DMS79 treated with DMSO at 0.1 percent for 48 hours (cell line): ENCODE data around the gene FANCC.
A peak's percentile ranks its signal among the peaks of the same experiment; 100 is the strongest.

ENCODE experiments used
- DNase-seq: peaks from one replicate; lab custom pipeline; 2025; lab: John Stamatoyannopoulos, UW

The FANCC gene

DNA sequence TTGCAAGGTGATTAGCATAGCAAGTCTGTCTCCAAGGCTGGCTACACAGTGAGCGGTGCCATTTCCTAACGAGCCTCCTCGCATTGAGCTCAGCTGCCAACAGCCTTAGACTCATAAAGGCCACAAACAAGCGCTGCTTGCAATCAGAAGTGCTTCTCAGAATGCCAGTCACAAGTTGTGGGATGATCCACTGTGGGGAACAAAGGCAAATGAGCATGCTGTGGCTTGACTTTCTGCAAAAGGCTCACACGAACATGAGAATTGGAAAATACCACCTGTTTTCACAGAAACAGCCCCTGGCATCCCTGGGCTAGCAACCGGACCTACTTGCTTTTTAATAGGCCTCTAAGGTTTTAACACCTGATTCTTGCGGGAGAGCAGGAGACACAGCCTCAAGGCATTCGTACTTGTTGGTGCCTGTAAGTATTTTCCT is 215.5 kb downstream of the FANCC start:
- DNase-seq: peak; percentile 57

DNA sequence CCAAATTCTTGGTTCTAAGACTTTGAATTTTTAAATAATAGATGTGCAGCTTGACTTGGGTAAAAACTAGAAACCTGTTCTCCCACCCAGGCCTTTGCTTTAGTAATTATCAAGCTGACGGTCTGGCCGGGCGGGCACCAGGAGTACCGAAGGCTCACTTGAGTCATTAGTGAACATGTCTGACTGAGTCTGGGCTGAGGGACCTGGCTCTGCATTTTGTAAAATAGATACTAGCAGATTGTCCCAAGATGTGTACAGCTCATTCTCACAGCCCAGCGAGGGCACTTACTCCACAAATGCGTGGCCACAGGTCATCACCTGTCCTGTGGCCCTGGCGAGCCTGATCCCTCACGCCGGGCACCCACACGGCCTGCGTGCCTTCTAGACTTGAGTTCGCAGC is 216.2 kb downstream of the FANCC start:
- no peak for DNase-seq

DNA sequence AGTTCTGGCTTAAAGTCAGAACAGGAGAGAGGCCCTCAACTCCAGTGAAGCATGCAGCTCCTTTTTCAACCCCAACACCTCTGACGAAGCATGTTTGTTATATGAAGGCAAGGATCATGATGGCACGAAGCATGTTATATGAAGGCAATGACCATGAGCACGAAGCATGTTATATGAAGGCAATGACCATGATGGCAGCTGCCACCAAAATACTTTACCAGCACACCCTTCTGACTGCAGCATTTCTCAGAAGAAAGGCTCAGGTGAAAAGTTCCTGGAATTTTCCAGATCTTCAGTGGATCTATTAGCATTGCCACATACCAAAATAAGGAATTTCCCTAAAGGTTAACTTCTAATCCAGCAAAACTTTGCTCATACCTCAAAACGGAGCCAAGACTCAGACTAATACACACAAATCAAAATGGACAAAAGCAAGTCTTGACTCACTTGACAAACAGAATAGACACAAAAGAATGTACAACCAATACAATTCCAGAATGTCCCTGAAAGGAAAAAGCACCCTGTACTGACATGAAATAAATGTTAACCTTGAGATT is 217.4 kb downstream of the FANCC start:
- DNase-seq: no peak

DNA sequence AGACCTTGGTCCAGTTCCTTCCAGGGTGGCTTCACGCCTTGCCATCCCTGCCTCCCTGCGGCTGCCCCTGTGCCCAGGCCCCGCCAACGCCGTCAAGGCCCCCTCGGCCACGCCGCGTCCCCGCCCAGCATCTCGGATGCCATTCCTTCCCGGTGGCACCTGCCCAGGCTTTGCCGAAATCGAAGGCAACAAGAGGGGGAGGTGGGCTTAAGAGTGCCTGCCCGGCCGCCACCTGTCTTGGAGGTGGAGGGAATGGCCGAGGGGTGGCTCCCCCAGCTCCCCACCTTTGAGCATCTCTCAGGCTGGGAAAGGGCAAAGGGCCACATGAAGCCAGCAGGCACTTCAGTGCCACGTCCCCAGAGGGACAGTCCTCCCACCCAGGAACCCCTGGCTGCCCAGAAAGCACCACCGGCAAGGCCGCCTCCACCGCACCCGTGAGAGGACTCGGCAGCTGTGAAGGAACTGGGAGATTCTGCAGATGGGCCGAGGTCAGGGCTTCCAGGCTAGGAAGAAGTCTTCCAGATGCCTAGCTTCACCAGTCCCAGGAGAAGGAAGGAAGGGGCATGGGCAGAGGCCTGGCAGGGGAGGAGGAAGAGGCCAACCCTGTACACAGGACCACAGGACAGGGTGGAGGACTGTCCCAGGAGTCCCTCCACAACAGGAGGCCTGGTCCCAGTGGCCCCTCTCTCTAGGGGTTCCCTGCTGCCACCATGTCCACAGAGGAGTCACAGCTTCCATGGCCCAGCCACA is 218.0 kb downstream of the FANCC start:
- no peak for DNase-seq

DNA sequence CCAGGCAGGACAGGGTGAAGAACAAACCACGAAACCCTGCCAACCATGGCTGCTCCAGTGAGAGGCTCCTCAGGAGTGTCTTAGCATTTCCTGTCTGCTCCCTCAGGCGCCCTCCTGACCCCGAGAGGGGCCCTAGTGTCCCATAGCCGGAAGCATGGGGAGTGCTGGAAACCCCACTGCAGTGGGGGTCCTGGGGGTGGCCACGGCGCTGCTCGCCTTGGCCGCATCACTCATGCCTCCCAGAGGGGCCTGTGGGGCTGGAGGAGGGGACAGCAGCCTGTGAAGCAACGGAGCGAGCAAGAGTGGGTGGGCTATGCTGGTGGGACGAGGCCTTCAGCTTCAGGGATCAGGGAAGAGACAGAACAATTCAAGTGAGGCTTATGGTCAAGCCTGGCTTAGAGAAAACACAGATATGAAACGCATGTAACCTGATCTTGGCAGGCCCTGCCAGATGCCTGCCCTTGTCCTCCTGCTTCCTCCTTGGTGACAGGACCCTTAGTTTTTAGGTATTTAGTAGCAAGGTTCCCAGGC is 219.1 kb downstream of the FANCC start:
- no peak for DNase-seq

DNA sequence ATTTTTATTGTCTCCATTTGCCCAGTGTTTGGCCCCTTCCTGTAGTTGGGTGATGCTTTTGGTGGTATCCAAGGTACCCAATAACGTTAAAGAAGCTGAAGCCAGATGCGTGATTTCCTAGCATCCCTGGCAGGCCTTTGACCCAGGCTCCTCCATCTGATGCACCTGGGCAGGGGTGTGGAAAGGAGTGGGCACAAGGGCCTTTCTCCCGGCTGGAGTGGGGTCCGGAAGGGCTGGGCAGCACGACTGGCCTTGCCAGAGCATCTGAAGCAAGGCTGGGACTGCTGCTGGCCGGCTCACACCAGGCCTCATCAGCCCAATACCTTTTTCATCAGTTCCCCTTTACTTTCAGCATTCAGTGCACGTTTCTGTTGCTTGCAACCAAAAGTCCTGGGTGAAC is 220.2 kb downstream of the FANCC start:
- DNase-seq: no peak

DNA sequence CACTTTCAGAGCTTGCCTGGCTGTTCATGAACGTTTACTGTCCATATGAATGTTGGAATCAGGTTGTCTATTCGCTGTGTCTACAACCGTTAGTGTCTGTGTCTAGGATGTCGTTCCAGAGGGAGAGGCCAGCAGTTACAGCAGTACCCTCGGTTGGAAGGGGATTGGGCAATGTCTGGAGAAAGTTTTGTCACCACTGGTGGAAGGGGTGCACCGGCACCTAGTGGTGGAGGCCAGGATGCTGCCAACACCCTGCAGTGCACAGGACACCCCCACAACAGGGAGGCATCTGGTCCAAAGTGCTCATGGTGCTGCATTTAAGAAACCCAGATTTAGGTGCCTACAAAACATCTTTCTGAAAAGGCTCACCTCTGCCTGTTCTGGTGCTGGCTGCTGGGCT is 220.7 kb downstream of the FANCC start:
- no peak for DNase-seq

DNA sequence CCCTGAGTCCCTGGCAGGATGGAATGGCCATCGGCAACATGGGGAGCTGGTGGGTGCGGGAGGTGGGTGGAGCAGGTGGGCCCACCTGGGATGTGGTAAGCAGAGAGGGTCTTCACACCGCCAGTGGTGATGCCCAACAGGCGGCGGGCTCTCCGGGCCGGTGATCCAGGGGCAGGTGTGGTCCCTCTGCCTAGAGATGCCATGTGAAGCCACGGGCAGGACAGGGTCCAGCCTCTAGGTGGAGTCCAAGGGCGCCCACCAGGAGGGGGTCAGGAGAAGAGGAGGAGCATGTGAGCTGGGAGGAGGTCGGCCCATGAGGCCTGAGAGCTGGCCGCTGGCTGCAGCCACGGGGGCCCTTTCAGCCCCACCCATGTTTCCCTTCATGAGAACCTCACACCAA is 221.1 kb downstream of the FANCC start:
- DNase-seq: no peak

DNA sequence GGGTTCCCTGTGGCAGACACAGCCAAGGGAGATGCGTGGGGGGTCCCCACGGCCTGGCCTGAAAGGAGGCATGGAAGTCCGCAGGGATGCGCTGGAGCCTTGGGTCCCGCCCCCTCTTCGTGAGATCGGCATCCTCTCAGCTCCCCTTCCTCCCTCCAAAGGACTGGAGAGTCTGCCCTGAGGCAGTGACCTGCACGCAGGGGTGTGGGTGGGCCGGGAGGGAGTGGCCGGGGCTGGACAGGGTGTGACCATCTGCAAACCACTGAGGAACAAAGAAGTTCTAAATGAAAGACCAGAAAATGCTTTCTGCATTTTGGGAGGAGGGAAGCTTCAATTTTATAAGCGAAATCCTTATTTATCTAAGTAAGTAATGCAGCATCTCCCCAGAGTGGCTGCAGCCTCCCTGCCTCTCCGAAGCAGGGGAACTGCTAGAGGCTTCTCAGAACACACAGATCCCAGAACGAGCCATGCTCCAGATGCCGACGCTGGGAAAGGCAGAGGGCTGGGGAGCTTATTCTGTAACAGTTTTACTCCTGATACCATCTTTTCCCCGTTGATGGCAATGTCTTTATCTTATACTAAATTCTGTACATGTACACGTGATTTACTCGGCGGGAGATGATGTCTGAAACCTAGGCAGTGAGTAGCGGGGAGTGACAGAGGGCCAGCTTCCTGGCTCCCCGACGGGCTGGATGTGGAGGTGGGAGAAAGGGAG is 221.7 kb downstream of the FANCC start:
- DNase-seq: no peak

DNA sequence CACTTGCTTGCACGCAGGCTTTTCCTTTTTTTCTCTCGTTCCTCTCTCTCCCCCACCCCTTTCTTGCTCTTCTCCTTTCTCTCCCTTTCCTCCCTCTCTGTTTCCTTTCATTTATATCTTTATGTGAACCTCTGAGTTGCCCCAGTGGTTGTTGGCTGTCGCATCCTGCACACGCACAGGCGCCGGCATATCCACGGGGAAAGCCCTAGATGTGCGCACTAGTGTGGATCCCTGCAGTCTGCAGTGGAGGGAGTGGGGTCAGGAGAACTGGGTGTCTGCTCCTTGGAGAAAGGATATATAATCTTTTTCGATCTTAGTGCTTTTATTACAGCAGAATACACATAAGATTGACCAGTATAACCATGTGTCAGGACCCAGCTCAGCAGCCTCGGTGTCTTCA is 223.5 kb downstream of the FANCC start:
- DNase-seq: no peak

DNA sequence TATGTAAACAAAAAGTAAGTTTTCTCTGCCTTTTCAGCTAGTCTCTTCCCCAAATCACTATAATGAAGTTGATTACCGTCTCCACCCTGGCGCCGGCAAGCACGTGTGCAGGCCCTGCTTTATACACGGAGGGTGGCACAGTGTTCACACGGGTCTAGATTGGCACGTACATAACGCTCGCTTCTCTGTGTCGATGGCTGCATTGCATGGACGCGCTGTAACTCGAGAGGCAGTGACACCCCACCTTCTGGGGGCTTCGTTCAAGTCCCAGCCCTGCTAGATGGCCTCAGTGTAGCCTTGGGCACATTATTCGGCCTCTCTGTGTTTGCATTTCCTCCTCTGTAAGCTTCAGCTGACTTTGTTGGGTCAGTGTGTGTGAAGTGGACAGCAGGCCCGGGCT is 223.9 kb downstream of the FANCC start:
- DNase-seq: no peak

DNA sequence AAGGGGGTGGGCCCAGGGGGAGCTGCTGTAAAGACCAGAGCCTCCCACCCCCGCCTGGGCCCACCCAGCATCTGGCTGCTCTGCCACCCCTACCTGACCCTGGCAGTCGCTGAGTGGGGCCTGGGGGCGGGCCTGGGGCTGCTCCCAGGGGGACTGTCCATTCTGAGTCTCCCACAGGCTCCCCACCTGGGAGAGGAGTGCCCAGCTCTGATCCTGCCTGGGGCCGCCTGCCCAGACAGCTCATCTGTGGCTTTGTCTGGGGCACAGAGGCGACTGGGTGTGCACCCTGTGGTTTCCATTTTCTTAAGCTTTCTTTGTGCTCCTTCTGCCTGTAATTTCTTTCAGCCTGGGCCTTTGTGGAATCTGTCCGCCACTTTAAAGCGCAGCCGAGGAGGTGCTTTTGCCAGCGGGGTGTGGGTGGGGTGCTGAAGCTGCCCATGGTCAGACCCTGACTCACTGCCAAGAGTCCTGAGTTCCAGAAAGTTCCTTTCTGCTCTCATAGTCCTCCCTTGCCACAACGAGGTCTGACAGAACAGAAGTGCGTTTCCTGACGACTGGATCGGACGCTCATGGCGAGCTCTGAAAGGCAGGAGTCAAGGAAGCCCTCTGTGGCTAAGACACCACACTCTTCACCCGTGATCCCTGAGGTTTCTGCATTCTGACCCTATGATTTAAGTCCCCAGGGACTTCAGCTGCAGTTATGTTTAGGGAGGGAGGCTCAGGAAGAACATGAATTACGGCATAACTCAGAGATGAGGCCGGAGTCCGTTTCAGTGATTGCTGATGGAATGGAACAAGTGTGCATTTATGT is 225.0 kb downstream of the FANCC start:
- no peak for DNase-seq

DNA sequence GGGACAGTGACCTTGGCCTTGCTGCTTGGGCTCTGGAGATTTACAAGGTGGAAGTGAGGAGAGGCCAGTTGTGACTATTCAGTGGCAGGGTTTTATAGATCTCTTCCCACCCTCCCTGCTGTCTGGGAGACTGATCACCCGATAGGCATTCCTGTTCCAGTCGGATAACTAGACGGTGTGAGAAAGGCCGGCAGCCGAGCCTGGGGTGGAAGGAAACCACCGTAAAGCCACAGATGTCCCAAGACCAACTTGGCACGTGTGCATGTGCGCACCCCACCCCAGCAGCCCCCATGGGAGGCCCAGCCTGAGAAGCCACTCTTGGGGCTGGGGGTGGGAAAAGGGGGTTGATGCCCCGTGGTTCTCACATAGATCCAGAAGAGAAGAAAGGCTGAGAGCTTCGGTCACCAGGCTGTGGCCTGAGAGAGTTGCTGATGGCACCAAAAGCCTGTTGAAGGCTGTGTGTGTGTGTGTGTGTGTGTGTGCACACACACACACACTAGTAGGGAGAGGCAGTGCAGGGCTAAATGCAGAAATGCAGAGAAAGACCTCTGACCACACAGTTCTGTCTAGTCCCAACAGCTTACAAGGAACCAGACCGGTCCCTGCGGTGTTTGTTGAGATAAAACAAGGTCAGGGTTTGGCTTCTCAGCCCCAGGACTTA is 225.8 kb downstream of the FANCC start:
- DNase-seq: no peak

DNA sequence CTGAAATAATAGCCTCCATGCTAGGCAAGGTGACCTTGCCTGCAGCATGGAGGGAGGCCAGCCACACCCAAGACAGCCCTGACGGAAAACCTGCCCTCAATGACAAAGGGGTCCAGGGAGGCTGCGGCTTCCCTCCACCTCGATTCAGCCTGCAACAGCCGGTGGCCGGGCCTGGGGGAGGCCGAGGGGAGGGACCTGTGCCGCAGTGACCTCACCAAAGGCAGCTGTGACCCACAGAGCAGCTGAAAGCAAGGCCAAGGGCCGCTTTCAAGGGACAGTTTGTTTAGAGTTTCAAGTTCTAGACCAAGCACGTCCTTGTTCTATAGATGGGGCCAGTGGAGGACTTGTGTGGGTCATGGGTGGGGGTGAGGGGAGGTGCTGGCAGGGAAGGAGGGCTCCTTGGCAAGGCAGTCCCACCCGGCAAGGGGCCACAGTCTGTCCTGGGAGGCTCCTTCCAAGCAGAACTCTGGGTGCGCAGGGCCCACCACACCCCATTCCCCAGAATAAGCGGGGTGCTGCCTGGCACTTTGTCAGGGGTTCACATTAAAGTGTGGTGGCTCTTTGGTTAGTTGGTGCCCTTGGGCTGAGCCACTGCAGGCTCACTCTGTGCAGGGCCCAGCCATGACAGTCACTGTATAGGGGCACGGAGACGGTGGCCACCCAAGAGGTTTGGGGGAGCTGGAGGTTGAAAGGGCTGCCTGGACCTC is 226.5 kb downstream of the FANCC start:
- no peak for DNase-seq

DNA sequence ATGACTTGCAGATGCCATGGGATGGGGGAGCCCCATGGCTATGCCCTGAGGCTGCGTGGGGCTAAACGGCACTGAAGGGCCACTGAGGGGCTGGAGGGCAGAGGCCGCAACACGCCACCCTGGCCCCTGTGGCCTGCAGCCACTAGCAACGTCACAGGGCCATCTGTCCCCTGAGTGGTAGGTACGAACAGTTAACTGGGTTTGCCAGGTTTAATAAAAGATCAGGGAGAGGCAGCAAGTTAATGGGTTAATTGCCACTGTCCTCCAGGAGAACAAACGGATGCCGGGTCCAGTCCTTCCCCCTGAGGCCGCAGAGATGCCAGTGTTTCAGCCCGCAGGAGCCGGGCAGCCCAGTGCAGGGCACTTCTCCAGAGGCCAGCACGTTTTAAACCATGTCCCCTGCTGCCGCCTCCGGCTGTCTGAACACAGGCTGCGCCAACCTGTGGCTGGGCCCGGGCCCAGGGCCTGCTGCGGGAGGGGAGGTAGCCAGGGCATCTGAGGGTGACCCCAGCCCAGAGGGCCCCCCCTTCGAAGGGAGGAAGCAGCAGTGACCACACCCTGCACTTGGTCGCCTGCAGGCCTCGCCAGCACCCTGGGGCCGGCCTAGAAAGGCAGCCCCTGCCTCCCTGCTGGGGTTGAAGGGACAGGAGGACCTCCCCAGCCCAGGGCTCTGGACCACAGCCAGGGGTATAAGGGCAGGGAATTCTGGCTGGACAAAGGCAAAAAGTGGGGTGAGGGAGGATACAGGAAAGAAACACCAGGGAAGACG is 227.3 kb downstream of the FANCC start:
- DNase-seq: no peak

DNA sequence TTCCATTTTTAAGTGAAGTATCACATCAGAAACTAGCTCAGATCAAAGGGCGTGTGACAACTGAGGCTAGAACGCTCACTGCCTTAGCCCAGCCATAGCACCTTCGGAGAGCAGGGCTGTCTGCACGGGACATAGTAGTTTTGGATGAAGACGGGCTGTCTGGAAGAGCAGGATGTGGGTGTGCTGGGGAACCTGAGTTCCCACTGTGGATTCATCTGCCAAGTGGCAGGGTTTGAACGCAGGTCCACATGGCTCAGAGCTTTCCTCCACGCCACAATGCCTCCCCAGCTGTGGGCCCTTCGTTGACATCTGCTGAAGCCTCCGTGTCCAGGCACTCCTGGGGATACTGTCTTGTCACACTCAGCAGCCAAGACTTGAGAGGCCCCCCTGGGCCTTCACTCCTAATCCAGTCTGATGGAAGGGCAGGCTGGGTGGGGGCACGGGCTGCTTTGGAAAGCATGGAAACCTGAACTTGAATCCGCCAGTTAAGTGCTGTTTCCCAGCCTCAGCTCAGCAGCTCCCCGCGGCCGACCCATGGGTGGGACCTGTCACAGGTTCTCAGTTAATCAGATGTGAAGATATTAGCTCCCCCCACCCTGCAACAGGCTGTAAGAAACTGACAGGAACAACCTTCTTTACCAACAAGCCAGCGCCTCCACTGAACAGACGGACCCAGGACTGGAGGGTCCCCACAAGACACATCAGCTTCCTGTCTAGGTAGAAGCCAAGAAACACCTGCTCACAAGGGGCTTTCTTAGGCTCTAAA is 228.1 kb downstream of the FANCC start:
- no peak for DNase-seq

DNA sequence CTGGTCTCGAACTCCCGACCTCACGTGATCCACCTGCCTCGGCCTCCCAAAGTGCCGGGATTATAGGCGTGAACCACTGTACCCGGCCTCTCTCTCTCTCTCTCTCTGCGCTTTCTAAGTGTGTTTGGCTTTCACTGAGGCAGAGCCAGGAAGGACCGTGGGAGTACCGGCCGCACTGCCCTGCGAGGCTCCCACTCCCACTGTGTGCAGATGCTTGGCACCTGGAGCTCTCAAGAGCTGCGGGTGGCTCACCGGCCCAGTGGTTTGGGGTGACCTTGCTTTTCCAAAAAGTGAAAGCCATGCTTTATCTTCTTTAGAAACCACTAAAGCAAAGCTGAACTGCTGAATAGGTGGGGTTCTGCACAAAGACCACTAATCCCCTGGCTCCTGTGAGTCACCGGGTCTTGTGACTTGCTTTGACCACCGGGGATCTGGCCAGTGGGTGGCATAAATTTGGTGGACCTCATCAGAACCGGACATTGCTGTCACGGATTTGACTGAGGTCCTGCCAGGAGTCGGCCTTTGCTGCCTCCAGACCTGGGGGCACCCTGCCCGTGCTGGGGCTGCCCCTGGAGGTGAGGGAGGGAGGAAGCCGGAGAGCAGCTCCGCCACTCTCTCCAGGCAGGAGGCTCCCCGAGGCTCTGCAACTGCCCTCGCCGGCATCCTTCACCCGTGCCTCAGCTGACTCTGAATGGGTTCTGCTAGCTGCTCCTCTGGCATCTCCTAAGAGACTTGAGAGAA is 228.9 kb downstream of the FANCC start:
- DNase-seq: no peak

DNA sequence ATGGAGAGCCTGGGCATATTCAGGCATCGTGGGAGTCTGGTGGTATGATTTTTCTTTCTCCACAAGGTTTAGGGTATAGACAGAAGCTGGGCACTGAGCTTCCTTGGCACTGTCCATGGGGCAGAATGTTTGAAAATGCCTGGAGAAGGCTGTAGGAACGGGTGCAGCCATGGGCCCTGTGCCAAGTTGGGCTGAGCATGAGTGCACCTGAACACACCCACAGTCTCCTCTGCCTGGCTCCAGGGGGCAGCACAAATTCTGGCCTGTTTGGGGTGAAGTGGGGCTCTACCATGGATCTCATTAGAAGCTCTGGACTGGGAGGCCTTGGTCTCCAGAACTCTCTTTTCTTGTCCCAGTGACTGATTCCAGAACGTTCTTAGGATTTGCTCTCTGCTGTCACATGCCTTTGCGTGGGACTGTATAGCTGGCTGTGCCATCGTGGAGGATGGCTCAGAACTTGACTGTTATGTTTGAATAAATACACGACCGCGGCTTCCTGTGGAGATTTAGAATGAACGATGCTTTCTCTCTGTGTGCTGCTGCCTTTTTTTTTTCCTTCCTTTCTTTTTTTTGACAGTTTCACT is 229.8 kb downstream of the FANCC start:
- DNase-seq: peak; percentile 25
